ENCODE measurements around the gene DLL3. TPM values are rescaled to one million over a fixed set of nuclear protein-coding genes. Genes with fewer than 3 reads are reported as not detected.

The DLL3 gene
- polyA plus RNA-seq, 4 donors: 0.15 to 0.40 TPM; not detected in 2

DNA sequence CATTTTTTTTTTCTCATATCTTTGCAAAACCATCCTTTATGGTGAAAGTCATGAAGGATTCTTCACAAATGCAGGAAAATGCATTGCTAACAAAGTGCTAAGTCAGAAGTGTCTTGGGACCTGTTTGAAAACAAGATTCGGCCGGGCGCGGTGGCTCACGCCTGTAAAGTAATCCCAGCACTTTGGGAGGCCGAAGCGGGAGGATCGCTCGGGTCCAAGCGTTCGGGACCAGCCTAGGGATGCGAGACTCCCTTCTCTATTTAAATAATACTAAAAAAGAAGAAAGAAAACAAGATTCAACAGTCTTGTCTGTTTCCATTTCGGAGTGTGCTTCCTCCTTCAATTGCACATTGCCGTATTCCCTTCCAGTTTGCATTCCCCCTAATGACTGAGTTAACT lies 33.1 kb downstream of the DLL3 start:
- DNase-seq (no peak), FAIRE-seq (no peak)
- Histone ChIP-seq H3K27me3 (ENCODE audit: control insufficient read depth in 3 of 3, insufficient read depth in 3 of 3, low read length in 3 of 3) (peaks cover 0 to 2% (median 0%) of the 10 kb centered on the region in 3 donors), H3K27ac (ENCODE audit: low read depth in 1 of 3, low read length in 2 of 3) (peak overlapping the region in 2 of 3 donors; percentile 75 to 76), H3K4me3 (ENCODE audit: low read depth in 1 of 3, low read length in 3 of 3) (peak overlapping the region in 2 of 3 donors; percentile 70 to 78), H3K9me3 (ENCODE audit: control insufficient read depth in 2 of 2, insufficient read depth in 1 of 2, low read depth in 1 of 2, low read length in 1 of 2) (no peaks in the 10 kb centered on the region), H3K36me3 (ENCODE audit: control insufficient read depth in 3 of 3, insufficient read depth in 2 of 3, low read depth in 1 of 3, low read length in 3 of 3) (no peaks in the 10 kb centered on the region), H3K4me1 (ENCODE audit: control insufficient read depth in 3 of 3, insufficient read depth in 2 of 3, low read depth in 1 of 3, low read length in 2 of 3) (peaks cover 0 to 4% (median 2%) of the 10 kb centered on the region in 3 donors)
- 39 to 55% (median 49%) methylated on average over 14 of the region's 14 CpGs for WGBS, 3 donors

DNA sequence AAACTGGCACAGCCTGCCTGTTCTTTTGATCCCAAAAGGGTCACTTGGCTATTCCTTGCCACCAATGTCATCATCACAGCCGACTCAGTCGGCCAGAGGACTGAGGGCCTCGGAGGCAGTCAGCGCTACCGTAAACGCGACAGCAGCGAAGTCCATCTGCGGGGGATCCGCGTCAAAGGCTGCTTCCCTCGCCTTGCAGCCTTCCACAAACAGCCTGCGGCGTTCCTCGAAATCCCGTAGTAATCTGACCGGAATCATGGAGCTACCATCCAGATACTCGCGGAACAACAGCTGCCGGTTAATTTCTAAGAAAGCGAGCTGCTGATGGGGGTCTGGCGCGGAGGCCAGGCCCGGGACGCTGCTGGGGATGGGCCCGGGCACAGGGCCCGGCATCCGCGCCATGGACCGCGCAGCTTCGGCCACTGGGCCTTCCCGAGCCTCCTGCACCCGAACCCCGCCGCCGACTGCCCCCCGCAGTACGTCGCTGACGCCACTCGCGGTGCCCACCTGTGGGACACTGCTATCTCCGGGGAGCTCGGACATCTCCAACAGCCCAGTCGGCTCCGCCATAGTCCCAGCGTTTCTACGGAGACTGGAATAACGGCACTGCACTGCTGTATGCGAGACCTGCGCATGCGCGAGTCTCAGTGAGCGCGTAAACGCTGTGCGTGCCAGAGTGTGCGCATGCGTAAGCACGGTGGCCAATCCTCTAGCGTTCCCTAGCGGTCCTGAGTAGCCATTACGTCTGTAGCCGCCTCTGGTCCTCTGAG lies 33.7 kb downstream of the DLL3 start, which contains the start of gene EID2B:
Gene EID2B (minus strand): TSS at position 620 of the 770 bp plus-strand sequence. CDS start 50 bp downstream, at position 570.
- Histone ChIP-seq H3K4me3 (ENCODE audit: low read depth in 1 of 3, low read length in 3 of 3) (peak within 1 kb of the TSS; percentile 70 to 78 (median 73)), H3K9me3 (ENCODE audit: control insufficient read depth in 2 of 2, insufficient read depth in 1 of 2, low read depth in 1 of 2, low read length in 1 of 2) (no peaks in the 10 kb centered on the region), H3K36me3 (ENCODE audit: control insufficient read depth in 3 of 3, insufficient read depth in 2 of 3, low read depth in 1 of 3, low read length in 3 of 3) (no peaks in the 10 kb centered on the region), H3K4me1 (ENCODE audit: control insufficient read depth in 3 of 3, insufficient read depth in 2 of 3, low read depth in 1 of 3, low read length in 2 of 3) (peaks cover 0 to 4% (median 2%) of the 10 kb centered on the region in 3 donors), H3K27ac (ENCODE audit: low read depth in 1 of 3, low read length in 2 of 3) (peak within 1 kb of the TSS; percentile 14 to 76 (median 75)), H3K27me3 (ENCODE audit: control insufficient read depth in 3 of 3, insufficient read depth in 3 of 3, low read length in 3 of 3) (peaks cover 0 to 2% (median 0%) of the 10 kb centered on the region in 3 donors)
- DNase-seq (peak; percentile 96 to 97), FAIRE-seq (no peak)
- 0% methylated on average over 65 of the region's 65 CpGs for WGBS, 3 donors

DNA sequence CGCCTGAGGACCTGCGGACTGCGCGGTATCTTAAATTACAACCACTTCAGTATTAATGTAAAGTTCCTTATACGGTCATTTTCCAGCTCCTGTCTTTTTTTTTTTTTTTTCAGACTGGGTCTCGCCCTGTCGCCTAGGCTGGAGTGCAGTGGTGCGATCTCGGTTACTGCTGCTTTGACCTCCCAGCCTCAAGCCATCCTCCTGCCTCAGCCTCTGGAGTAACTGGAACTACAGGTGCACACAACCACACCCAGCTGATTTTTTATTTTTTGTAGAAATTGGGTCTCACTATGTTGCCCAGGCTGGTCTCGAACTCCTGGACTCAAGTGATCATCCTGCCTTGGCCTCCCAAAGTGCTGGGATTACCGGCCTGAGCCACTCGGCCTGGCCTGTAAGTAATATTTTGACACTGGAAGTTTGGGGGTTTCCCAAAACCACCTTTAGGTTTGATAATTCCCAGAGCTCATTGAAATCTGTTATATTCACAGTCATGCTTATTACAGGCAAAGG lies 34.3 kb downstream of the DLL3 start:
- Histone ChIP-seq H3K4me3 (ENCODE audit: low read depth in 1 of 3, low read length in 3 of 3) (peak overlapping the region in 1 of 3 donors; percentile 70), H3K9me3 (ENCODE audit: control insufficient read depth in 2 of 2, insufficient read depth in 1 of 2, low read depth in 1 of 2, low read length in 1 of 2) (no peaks in the 10 kb centered on the region), H3K27ac (ENCODE audit: low read depth in 1 of 3, low read length in 2 of 3) (no peak overlapping the region), H3K4me1 (ENCODE audit: control insufficient read depth in 3 of 3, insufficient read depth in 2 of 3, low read depth in 1 of 3, low read length in 2 of 3) (peaks cover 0 to 4% (median 2%) of the 10 kb centered on the region in 3 donors), H3K36me3 (ENCODE audit: control insufficient read depth in 3 of 3, insufficient read depth in 2 of 3, low read depth in 1 of 3, low read length in 3 of 3) (no peaks in the 10 kb centered on the region), H3K27me3 (ENCODE audit: control insufficient read depth in 3 of 3, insufficient read depth in 3 of 3, low read length in 3 of 3) (peaks cover 0 to 2% (median 0%) of the 10 kb centered on the region in 3 donors)
- 18 to 23% (median 19%) methylated on average over 12 of the region's 12 CpGs for WGBS, 3 donors
- FAIRE-seq (no peak), DNase-seq (no peak)

DNA sequence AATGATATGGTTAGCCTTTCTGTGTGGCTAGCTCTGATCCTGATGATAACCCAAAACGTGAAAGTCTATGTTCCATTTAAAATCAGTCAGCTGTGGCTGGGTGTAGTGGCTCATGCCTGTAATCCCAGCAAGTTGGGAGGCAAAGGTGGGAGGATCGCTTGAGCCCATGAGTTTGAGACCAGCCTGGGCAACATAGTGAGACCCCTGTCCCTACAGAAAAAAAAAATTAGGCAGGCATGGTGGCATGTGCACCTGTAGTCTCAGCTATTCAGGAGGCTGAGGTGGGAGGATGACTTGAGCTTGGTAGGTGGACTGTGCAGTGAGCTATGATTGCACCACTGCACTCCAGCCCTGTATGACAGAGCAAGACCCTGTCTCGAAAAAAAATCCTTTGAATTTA lies 35.0 kb downstream of the DLL3 start:
- 59 to 74% (median 62%) methylated on average over 3 of the region's 3 CpGs for WGBS, 3 donors
- peaks cover 0 to 2% (median 0%) of the 10 kb centered on the region in 3 donors for H3K27me3 ChIP-seq (ENCODE audit: control insufficient read depth in 3 of 3, insufficient read depth in 3 of 3, low read length in 3 of 3)
- no peak overlapping the region for H3K27ac ChIP-seq (ENCODE audit: low read depth in 1 of 3, low read length in 2 of 3)
- peaks cover 0 to 4% (median 3%) of the 10 kb centered on the region in 3 donors for H3K4me1 ChIP-seq (ENCODE audit: control insufficient read depth in 3 of 3, insufficient read depth in 2 of 3, low read depth in 1 of 3, low read length in 2 of 3)
- H3K4me3 ChIP-seq (ENCODE audit: low read depth in 1 of 3, low read length in 3 of 3): no peak overlapping the region
- FAIRE-seq (no peak), DNase-seq (no peak)
- H3K9me3 ChIP-seq (ENCODE audit: control insufficient read depth in 2 of 2, insufficient read depth in 1 of 2, low read depth in 1 of 2, low read length in 1 of 2): no peaks in the 10 kb centered on the region
- no peaks in the 10 kb centered on the region for H3K36me3 ChIP-seq (ENCODE audit: control insufficient read depth in 3 of 3, insufficient read depth in 2 of 3, low read depth in 1 of 3, low read length in 3 of 3)

DNA sequence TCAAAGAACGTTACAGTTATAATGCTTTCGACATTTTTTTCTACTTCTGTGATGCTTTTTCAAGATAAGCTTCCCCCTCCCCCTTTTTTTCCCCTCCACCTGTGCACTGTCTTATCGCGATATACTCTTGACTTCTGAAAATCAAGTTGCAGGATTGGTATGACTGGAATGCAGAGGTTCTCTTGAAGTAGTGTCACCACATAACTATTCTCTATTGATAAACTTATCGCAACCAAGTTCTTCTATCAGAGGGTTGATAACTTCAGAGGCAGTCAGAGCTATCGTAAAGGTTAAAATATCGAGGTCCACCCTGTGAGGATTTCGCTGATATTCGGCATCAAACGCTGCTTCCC lies 40.4 kb downstream of the DLL3 start:
- Histone ChIP-seq H3K27ac (ENCODE audit: low read depth in 1 of 3, low read length in 2 of 3) (peak overlapping the region; percentile 78 to 97 (median 80)), H3K9me3 (ENCODE audit: control insufficient read depth in 2 of 2, insufficient read depth in 1 of 2, low read depth in 1 of 2, low read length in 1 of 2) (no peaks in the 10 kb centered on the region), H3K27me3 (ENCODE audit: control insufficient read depth in 3 of 3, insufficient read depth in 3 of 3, low read length in 3 of 3) (no peaks in the 10 kb centered on the region), H3K4me1 (ENCODE audit: control insufficient read depth in 3 of 3, insufficient read depth in 2 of 3, low read depth in 1 of 3, low read length in 2 of 3) (peaks cover 0 to 5% (median 0%) of the 10 kb centered on the region in 3 donors), H3K36me3 (ENCODE audit: control insufficient read depth in 3 of 3, insufficient read depth in 2 of 3, low read depth in 1 of 3, low read length in 3 of 3) (no peaks in the 10 kb centered on the region), H3K4me3 (ENCODE audit: low read depth in 1 of 3, low read length in 3 of 3) (peak overlapping the region; percentile 76 to 93 (median 88))
- FAIRE-seq (no peak), DNase-seq (no peak)
- WGBS, 3 donors: 1 to 3% (median 3%) methylated on average over 10 of the region's 10 CpGs

DNA sequence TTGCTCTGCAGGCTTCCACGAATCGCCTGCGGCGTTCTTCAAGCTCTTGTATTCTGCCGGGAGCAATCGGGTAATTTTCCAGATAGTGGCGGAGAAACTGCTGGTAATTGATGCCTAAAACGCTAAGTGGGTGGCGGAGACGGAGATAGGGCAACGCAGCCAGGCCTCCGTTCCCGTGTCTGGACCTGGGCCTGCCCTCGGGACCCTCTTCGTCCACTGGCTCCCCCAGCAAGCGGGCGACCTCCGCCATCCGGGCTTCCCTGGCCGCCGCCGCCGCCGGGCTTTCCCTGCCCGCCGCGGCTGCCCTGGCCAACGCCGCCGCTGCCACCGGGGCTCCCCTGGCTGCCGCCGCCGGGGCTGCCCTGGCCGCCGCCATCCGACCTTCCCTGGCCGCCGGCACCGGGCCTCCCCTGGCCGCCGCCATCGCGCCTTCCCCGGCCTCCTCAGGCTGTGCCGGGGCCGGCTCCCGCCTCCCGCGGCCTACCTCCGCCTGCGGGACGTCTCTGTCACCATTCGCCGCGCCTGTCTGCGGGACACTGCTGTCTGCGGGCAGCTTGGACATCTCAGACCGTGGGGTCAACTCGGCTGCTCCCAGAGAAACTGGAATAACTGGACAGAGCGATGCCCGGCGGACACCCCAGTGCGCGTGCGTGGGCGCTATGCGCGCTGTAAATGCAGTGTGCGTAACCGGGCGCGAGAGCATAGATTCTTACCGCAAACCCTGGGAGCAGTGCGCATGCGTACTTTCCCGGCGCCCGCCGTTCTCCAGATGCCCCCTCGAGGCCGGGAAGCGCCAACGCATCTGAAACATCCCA lies 41.0 kb downstream of the DLL3 start, which contains the start of gene EID2:
Gene EID2 (minus strand): TSS at position 644 of the 815 bp plus-strand sequence. CDS start 82 bp downstream, at position 562.
- Histone ChIP-seq H3K4me1 (ENCODE audit: control insufficient read depth in 3 of 3, insufficient read depth in 2 of 3, low read depth in 1 of 3, low read length in 2 of 3) (peaks cover 0 to 5% (median 0%) of the 10 kb centered on the region in 3 donors), H3K36me3 (ENCODE audit: control insufficient read depth in 3 of 3, insufficient read depth in 2 of 3, low read depth in 1 of 3, low read length in 3 of 3) (no peaks in the 10 kb centered on the region), H3K27me3 (ENCODE audit: control insufficient read depth in 3 of 3, insufficient read depth in 3 of 3, low read length in 3 of 3) (no peaks in the 10 kb centered on the region), H3K4me3 (ENCODE audit: low read depth in 1 of 3, low read length in 3 of 3) (peak within 1 kb of the TSS; percentile 76 to 93 (median 88)), H3K27ac (ENCODE audit: low read depth in 1 of 3, low read length in 2 of 3) (peak within 1 kb of the TSS; percentile 80 to 97 (median 92)), H3K9me3 (ENCODE audit: control insufficient read depth in 2 of 2, insufficient read depth in 1 of 2, low read depth in 1 of 2, low read length in 1 of 2) (no peaks in the 10 kb centered on the region)
- FAIRE-seq: no peak
- WGBS, 3 donors: 0% methylated on average over 70 to 84 of the region's 84 CpGs
- peak; percentile 93 to 97 for DNase-seq

DNA sequence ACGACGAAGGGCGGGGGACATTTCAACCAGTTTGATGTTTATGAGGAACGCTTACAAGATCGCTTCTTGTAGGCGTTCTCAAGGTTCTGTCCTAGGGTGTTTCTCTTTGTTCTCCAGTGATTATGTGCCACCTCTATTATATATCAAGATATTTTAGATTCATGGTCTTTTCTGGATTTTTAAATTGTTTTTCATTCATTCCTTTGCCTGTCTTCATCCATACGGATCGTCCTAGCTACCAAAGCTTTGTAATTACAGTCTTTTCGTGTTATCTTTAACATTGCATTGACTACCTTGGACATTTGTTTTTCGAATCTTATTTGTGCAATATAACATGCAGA lies 41.6 kb downstream of the DLL3 start:
- Histone ChIP-seq H3K27me3 (ENCODE audit: control insufficient read depth in 3 of 3, insufficient read depth in 3 of 3, low read length in 3 of 3) (no peaks in the 10 kb centered on the region), H3K4me3 (ENCODE audit: low read depth in 1 of 3, low read length in 3 of 3) (peak overlapping the region in 1 of 3 donors; percentile 76), H3K9me3 (ENCODE audit: control insufficient read depth in 2 of 2, insufficient read depth in 1 of 2, low read depth in 1 of 2, low read length in 1 of 2) (no peaks in the 10 kb centered on the region), H3K36me3 (ENCODE audit: control insufficient read depth in 3 of 3, insufficient read depth in 2 of 3, low read depth in 1 of 3, low read length in 3 of 3) (no peaks in the 10 kb centered on the region), H3K4me1 (ENCODE audit: control insufficient read depth in 3 of 3, insufficient read depth in 2 of 3, low read depth in 1 of 3, low read length in 2 of 3) (peaks cover 0 to 5% (median 0%) of the 10 kb centered on the region in 3 donors), H3K27ac (ENCODE audit: low read depth in 1 of 3, low read length in 2 of 3) (no peak overlapping the region)
- FAIRE-seq (no peak), DNase-seq (no peak)
- WGBS, 3 donors: 6 to 9% (median 8%) methylated on average over 10 of the region's 10 CpGs

DNA sequence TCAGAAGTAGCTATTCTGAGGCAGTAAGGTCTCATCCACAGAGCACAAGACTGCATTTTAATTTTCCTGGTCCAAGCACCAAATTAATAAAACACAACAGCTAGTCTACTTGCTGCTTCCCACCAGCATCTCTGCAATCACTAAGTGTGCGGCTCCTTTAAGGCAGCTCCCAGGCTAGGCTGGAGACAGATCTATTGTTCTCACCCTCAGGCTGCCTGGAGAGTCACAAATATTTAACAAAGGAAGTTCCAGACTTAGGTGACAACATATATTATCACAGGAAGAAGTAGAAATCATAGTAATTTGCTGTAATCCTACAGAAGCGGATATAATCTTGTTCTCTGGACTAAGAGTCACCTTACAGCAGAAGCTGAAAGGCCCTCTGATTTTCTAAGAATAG lies 43.5 kb downstream of the DLL3 start:
- no peak for DNase-seq
- H3K4me1 ChIP-seq (ENCODE audit: control insufficient read depth in 3 of 3, insufficient read depth in 2 of 3, low read depth in 1 of 3, low read length in 2 of 3): peaks cover 0 to 5% (median 0%) of the 10 kb centered on the region in 3 donors
- WGBS, 3 donors: 49 to 53% (median 52%) methylated on average over 2 of the region's 2 CpGs
- no peak overlapping the region for H3K4me3 ChIP-seq (ENCODE audit: low read depth in 1 of 3, low read length in 3 of 3)
- H3K36me3 ChIP-seq (ENCODE audit: control insufficient read depth in 3 of 3, insufficient read depth in 2 of 3, low read depth in 1 of 3, low read length in 3 of 3): no peaks in the 10 kb centered on the region
- no peak for FAIRE-seq
- H3K9me3 ChIP-seq (ENCODE audit: control insufficient read depth in 2 of 2, insufficient read depth in 1 of 2, low read depth in 1 of 2, low read length in 1 of 2): no peaks in the 10 kb centered on the region
- H3K27ac ChIP-seq (ENCODE audit: low read depth in 1 of 3, low read length in 2 of 3): no peak overlapping the region
- H3K27me3 ChIP-seq (ENCODE audit: control insufficient read depth in 3 of 3, insufficient read depth in 3 of 3, low read length in 3 of 3): peaks cover 0 to 4% (median 0%) of the 10 kb centered on the region in 3 donors
